ENCODE results near the gene GGCT. TPM values are rescaled to one million over a fixed set of nuclear protein-coding genes. Genes with fewer than 3 reads are reported as not detected.

The GGCT gene
- total and polyA plus RNA-seq, 9 donors = 17.9 to 36.1 (median 25.7) TPM

DNA sequence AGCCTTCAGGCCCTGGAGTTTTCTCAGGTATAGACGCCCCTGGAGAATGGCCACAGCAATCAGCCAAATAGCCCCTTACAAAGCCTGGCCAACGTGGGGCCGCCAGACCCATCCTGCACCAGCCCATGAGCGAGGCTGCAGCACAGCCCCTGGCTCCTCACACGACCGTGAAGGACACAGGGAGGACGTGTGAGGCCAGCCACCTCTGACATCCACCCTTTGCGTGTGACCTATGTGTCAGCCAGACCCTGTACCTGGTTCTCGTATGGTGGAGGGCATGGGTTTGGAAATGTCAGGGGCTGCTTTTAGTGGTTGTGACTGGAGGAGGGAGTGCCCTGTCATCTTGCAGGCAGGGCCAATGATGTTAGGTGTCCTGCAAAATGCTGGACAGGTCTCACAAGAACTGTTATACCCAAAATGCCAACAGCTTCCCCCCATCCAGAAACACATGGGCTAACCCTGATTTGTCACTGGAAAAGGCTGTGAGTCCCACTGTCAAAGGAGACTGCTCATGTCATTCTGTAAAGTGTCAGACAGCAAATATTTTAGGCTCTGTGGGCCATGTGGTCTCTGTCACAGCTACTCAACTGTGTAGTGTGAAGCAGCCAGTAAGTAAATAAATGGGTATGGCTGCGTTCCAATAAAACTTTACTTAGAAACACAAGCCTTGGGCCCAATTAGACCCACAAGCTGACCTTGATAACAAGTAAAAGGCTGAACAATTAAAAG, 56.0 kb downstream of the GGCT start:
- H3K9me3 ChIP-seq = no peaks in the 10 kb centered on the region
- H3K4me1 ChIP-seq (ENCODE audit: insufficient read depth) = no peaks in the 10 kb centered on the region
- H3K27me3 ChIP-seq = no peaks in the 10 kb centered on the region
- H3K36me3 ChIP-seq = no peaks in the 10 kb centered on the region
- no peak overlapping the region for H3K4me3 ChIP-seq
- 81 to 87% (median 83%) methylated on average over 10 of the region's 10 CpGs for WGBS, 3 donors
- TF ChIP-seq POLR2A (IDR thresholded peaks at IDR 0.05) = no peak
- TF ChIP-seq EP300 (IDR thresholded peaks at IDR 0.05) = no peak
- TF ChIP-seq, protein P1, sequence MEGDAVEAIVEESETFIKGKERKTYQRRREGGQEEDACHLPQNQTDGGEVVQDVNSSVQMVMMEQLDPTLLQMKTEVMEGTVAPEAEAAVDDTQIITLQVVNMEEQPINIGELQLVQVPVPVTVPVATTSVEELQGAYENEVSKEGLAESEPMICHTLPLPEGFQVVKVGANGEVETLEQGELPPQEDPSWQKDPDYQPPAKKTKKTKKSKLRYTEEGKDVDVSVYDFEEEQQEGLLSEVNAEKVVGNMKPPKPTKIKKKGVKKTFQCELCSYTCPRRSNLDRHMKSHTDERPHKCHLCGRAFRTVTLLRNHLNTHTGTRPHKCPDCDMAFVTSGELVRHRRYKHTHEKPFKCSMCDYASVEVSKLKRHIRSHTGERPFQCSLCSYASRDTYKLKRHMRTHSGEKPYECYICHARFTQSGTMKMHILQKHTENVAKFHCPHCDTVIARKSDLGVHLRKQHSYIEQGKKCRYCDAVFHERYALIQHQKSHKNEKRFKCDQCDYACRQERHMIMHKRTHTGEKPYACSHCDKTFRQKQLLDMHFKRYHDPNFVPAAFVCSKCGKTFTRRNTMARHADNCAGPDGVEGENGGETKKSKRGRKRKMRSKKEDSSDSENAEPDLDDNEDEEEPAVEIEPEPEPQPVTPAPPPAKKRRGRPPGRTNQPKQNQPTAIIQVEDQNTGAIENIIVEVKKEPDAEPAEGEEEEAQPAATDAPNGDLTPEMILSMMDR (IDR thresholded peaks at IDR 0.05) = no peak
- H3K27ac ChIP-seq = no peak overlapping the region
- peak in 2 of 5 donors; percentile 9 to 25 for DNase-seq
- intact Hi-C loops (cut with DNase I) = no loop called here

DNA sequence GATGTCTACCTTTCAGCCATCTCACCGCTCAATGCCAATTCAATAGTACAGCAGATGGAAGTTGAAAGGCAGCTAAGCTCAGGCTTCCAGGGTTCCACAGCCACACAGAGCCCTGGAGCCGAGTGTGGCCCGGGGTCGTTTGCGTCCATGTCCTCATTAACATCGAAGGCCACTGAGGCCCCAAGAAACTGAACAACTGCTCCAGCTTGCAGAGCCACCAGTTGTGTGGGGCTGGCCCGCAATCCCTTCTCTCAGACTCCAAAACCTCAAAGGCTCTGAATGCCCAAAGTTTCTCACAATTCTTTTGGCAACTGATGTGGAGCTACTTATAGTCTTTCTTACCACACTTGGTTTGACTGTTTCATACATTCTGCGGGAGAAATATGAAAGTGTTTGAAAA, 57.2 kb downstream of the GGCT start:
- TF ChIP-seq, protein P1 (IDR thresholded peaks at IDR 0.05) = no peak
- no peak for TF ChIP-seq POLR2A (IDR thresholded peaks at IDR 0.05)
- TF ChIP-seq EP300 (IDR thresholded peaks at IDR 0.05) = no peak
- Histone ChIP-seq H3K4me1 (ENCODE audit: insufficient read depth) (no peaks in the 10 kb centered on the region), H3K36me3 (no peaks in the 10 kb centered on the region), H3K4me3 (no peak overlapping the region), H3K9me3 (no peaks in the 10 kb centered on the region), H3K27ac (no peak overlapping the region), H3K27me3 (no peaks in the 10 kb centered on the region)
- 95 to 98% (median 96%) methylated on average over 8 of the region's 8 CpGs for WGBS, 3 donors
- intact Hi-C loops (cut with DNase I) = no loop called here
- DNase-seq = peak in 2 of 5 donors; percentile 7 to 15

Other genes with a start within 250 kb of the GGCT start
- gene ZNRF2, start 220.2 kb downstream of the GGCT start, total RNA-seq = 10 to 100 TPM in 6 of 7 donors, 1 to 10 TPM in 1; 9.8 to 24.8 (median 12.1) TPM
- gene ZNRF2, start 220.2 kb downstream of the GGCT start, polyA plus RNA-seq = 1 to 10 TPM; 3.0 to 8.6 TPM
- gene NOD1, start 26.0 kb downstream of the GGCT start, total RNA-seq = 10 to 100 TPM; 17.4 to 33.5 (median 20.6) TPM
- 10 to 100 TPM; 15.2 to 20.0 TPM for gene NOD1, start 26.0 kb downstream of the GGCT start, polyA plus RNA-seq
- 100 to 1,000 TPM in 1 of 7 donors, 10 to 100 TPM in 6; 41.0 to 253 (median 55.3) TPM for gene GARS1, start 90.0 kb upstream of the GGCT start, total RNA-seq
- 10 to 100 TPM; 35.0 to 86.8 TPM for gene GARS1, start 90.0 kb upstream of the GGCT start, polyA plus RNA-seq
- 1 to 10 TPM in 1 of 7 donors, under 1 TPM in 3, not detected in 3; 0.10 to 1.1 (median 0.87) TPM for gene CRHR2, start 177.6 kb upstream of the GGCT start, total RNA-seq
- under 1 TPM in 1 of 2 donors, not detected in 1; 0.08 TPM for gene CRHR2, start 177.6 kb upstream of the GGCT start, polyA plus RNA-seq
- gene INMT, start 247.3 kb upstream of the GGCT start, total RNA-seq = 100 to 1,000 TPM in 1 of 7 donors, 10 to 100 TPM in 4, 1 to 10 TPM in 1, under 1 TPM in 1; 0.99 to 153 (median 41.8) TPM
- 10 to 100 TPM; 11.9 to 37.3 TPM for gene INMT, start 247.3 kb upstream of the GGCT start, polyA plus RNA-seq